IMR-90 (cell line): ENCODE measurements around the gene INPP5A. TPM values are rescaled to one million over a fixed set of nuclear protein-coding genes. Genes with fewer than 3 reads are reported as not detected.

Experiments
- ATAC-seq: fragments of 200-7000 bp; cut with Tn5 transposase; 2 replicates; pipeline ENCODE4 v1.9.1; 2020; ENCODE audit warnings: low read depth, mild to moderate bottlenecking, moderate library complexity
- BruUV-seq: library from RNA; stranded (reverse); fragments of 400-500 nt; replicated peaks from 2 replicates; lab custom pipeline; 2021; lab: Mats Ljungman, UMichigan
- CTCF ChIA-PET: fragments of 300-600 bp; formaldehyde crosslinking; extraction: SDS; loops from one replicate; lab custom pipeline; 2021; ENCODE audit warnings: antibody characterized with exemption; lab: Yijun Ruan, JAX
- POLR2A ChIA-PET: fragments of 300-600 bp; sonication (Branson Sonifier 250); formaldehyde crosslinking; loops from one replicate; lab custom pipeline; 2022; ENCODE audit warnings: antibody characterized with exemption; ENCODE audit not compliant: unreplicated experiment; lab: Charles Lee
- DNase-seq: peaks from one replicate; pipeline ENCODE4 v3.0.0; 2013
- H2AFZ ChIP-seq: replicated peaks from 2 replicates; pipeline ENCODE3; 2013; ENCODE audit warnings: low read length, mild to moderate bottlenecking; ENCODE audit not compliant: poor library complexity
- H2AK5ac ChIP-seq: 2 replicates; pipeline ENCODE4 v1.6.1; 2013; ENCODE audit warnings: low read depth, low read length, inconsistent platforms
- H2AK9ac ChIP-seq: replicated peaks from 2 replicates; pipeline ENCODE3; 2013; ENCODE audit warnings: mild to moderate bottlenecking, low read depth, low read length, moderate library complexity; ENCODE audit not compliant: poor library complexity
- H2BK120ac ChIP-seq: 2 replicates; pipeline ENCODE4 v1.6.1; 2013; ENCODE audit warnings: low read depth, low read length, inconsistent platforms
- H2BK15ac ChIP-seq: 3 replicates; pipeline ENCODE4 v1.6.1; 2013; ENCODE audit warnings: low read depth, low read length, inconsistent platforms
- H2BK20ac ChIP-seq: 2 replicates; pipeline ENCODE4 v1.6.1; 2013; ENCODE audit warnings: low read depth, mild to moderate bottlenecking, inconsistent platforms, low read length, moderate library complexity
- H2BK5ac ChIP-seq: 2 replicates; pipeline ENCODE4 v1.6.1; 2013; ENCODE audit warnings: mild to moderate bottlenecking, low read depth, low read length, inconsistent platforms; ENCODE audit not compliant: poor library complexity, severe bottlenecking
- H3K14ac ChIP-seq: replicated peaks from 2 replicates; pipeline ENCODE4 v1.6.1; 2013; ENCODE audit warnings: low read depth, low read length, inconsistent platforms
- H3K18ac ChIP-seq: 2 replicates; pipeline ENCODE4 v1.6.1; 2013; ENCODE audit warnings: low read depth, low read length, control low read depth
- H3K23ac ChIP-seq: 2 replicates; pipeline ENCODE4 v1.6.1; 2013; ENCODE audit warnings: low read depth, low read length, inconsistent platforms
- H3K27ac ChIP-seq: 2 replicates; pipeline ENCODE4 v1.5.1; 2013; ENCODE audit warnings: mild to moderate bottlenecking, control low read depth, low read length; ENCODE audit not compliant: insufficient read depth
- H3K27me3 ChIP-seq: 2 replicates; pipeline ENCODE4 v1.6.1; 2013; ENCODE audit warnings: low read length; ENCODE audit not compliant: control insufficient read depth, insufficient read depth
- H3K36me3 ChIP-seq: 2 replicates; pipeline ENCODE4 v1.6.1; 2013; ENCODE audit warnings: low read length, mixed read lengths; ENCODE audit not compliant: control insufficient read depth, insufficient read depth
- H3K4ac ChIP-seq: 2 replicates; pipeline ENCODE4 v1.6.1; 2013; ENCODE audit warnings: low read depth, low read length, inconsistent platforms
- H3K4me1 ChIP-seq: 2 replicates; pipeline ENCODE4 v1.6.1; 2013; ENCODE audit warnings: low read length, mixed read lengths; ENCODE audit not compliant: control insufficient read depth, insufficient read depth
- H3K4me2 ChIP-seq: 2 replicates; pipeline ENCODE4 v1.6.1; 2013; ENCODE audit warnings: low read depth, mild to moderate bottlenecking, control low read depth, low read length, moderate library complexity
- H3K4me3 ChIP-seq: 2 replicates; pipeline ENCODE4 v1.5.1; 2013; ENCODE audit warnings: low read depth, mild to moderate bottlenecking, control low read depth, low read length, moderate library complexity; ENCODE audit not compliant: insufficient read depth
- H3K56ac ChIP-seq: 2 replicates; pipeline ENCODE4 v1.6.1; 2013; ENCODE audit warnings: low read length, inconsistent platforms; ENCODE audit not compliant: insufficient read depth; ENCODE audit errors: extremely low read depth
- H3K79me1 ChIP-seq, 2 experiments: 2 replicates each; pipeline ENCODE4 v1.6.1; 2013; ENCODE audit warnings: low read length in 2 of 2, inconsistent platforms in 1 of 2, low read depth in 1 of 2
- H3K9ac ChIP-seq: 2 replicates; pipeline ENCODE4 v1.6.1; 2013; ENCODE audit warnings: low read depth, low read length, control low read depth
- H3K9me1 ChIP-seq: 2 replicates; pipeline ENCODE4 v1.6.1; 2013; ENCODE audit warnings: low read length, inconsistent platforms; ENCODE audit not compliant: insufficient read depth
- H3K9me3 ChIP-seq: 2 replicates; pipeline ENCODE4 v1.6.1; 2013; ENCODE audit warnings: low read length; ENCODE audit not compliant: control insufficient read depth, insufficient read depth
- H4K20me1 ChIP-seq: 2 replicates; pipeline ENCODE4 v1.6.1; 2013; ENCODE audit warnings: low read length, inconsistent platforms; ENCODE audit not compliant: insufficient read depth
- H4K5ac ChIP-seq: 2 replicates; pipeline ENCODE4 v1.6.1; 2013; ENCODE audit warnings: mild to moderate bottlenecking, low read depth, low read length, control low read depth
- H4K8ac ChIP-seq, 2 experiments: 2 replicates each; pipeline ENCODE4 v1.6.1; 2013; ENCODE audit warnings: low read depth in 2 of 2, low read length in 2 of 2, control low read depth in 1 of 2, inconsistent platforms in 1 of 2
- H4K91ac ChIP-seq: 2 replicates; pipeline ENCODE4 v1.6.1; 2013; ENCODE audit warnings: low read depth, low read length, inconsistent platforms; ENCODE audit not compliant: insufficient read depth
- CEBPB ChIP-seq: IDR thresholded peaks from 2 replicates; pipeline ENCODE4 v1.6.1; 2012; ENCODE audit warnings: low read depth, low read length, improper control_type of control experiment
- CTCF ChIP-seq: conservative IDR thresholded peaks from 2 replicates; pipeline ENCODE4 v1.5.1; 2012; ENCODE audit warnings: mild to moderate bottlenecking, low read depth, low read length, improper control_type of control experiment
- MAFK ChIP-seq: IDR thresholded peaks from 2 replicates; pipeline ENCODE4 v1.6.1; 2012; ENCODE audit warnings: low read depth, low read length, improper control_type of control experiment
- MAZ ChIP-seq: IDR thresholded peaks from 2 replicates; pipeline ENCODE4 v1.6.1; 2012; ENCODE audit warnings: low read depth, mild to moderate bottlenecking, low read length, improper control_type of control experiment, moderate library complexity, borderline replicate concordance
- MXI1 ChIP-seq: IDR thresholded peaks from 2 replicates; pipeline ENCODE4 v1.6.1; 2012; ENCODE audit warnings: low read depth, mild to moderate bottlenecking, low read length, moderate library complexity, borderline replicate concordance
- NFE2L2 ChIP-seq: fragments of 150-350 bp; IDR thresholded peaks from 2 replicates; pipeline ENCODE4 v1.6.1; 2016; ENCODE audit warnings: low read depth, mild to moderate bottlenecking, low read length
- RFX5 ChIP-seq: IDR thresholded peaks from 2 replicates; pipeline ENCODE4 v1.8.0; 2012; ENCODE audit warnings: low read depth, mild to moderate bottlenecking, low read length, moderate library complexity
- SMC3 ChIP-seq: fragments of 150-350 bp; IDR thresholded peaks from 2 replicates; pipeline ENCODE4 v1.6.1; 2016; ENCODE audit warnings: low read depth, mild to moderate bottlenecking, antibody characterized with exemption, low read length, moderate library complexity
- WGBS, 2 experiments: methylation state at CpG; one replicate each; pipeline versions ENCODE4 v1.1.5 to v1.1.7; 2013; ENCODE audit warnings: missing lambda C conversion rate in 2 of 2; ENCODE audit not compliant: insufficient read length in 1 of 2; ENCODE audit errors: extremely low coverage in 2 of 2; 5-methylcytosine and 5-hydroxymethylcytosine counted together
- dilution Hi-C: fragments of 300-500 bp; cut with HindIII; formaldehyde crosslinking; loops from one replicate; pipeline ENCODE4 v1.14.3; 2018; ENCODE audit warnings: low sequenced_read_pairs; ENCODE audit not compliant: unreplicated experiment
- in situ Hi-C: fragments of 300-500 bp; cut with MboI; formaldehyde crosslinking; loops from 3 replicates; pipeline ENCODE4 v1.14.3; 2019; ENCODE audit warnings: low sequenced_read_pairs, inconsistent platforms, mixed read lengths
- intact Hi-C: fragments of 100-400 bp; cut with micrococcal nuclease; formaldehyde crosslinking; loops from 2 replicates; pipeline ENCODE4 v1.10.0; 2022
- polyA plus RNA-seq, 3 experiments: library from polyadenylated mRNA; depleted of rRNA; stranded (reverse); fragments of >200 nt; gene quantifications; 2 replicates each; pipeline ENCODE4 v1.2.3, GENCODE V29; 2012; ENCODE audit warnings: low replicate concordance in 1 of 3
- total RNA-seq: library from RNA; depleted of rRNA; stranded (reverse); fragments of >200 nt; gene quantifications from 2 replicates; pipeline ENCODE4 v1.2.3, GENCODE V29; 2012

Gene INPP5A
- total and polyA plus RNA-seq, 2 of the 4 experiments (the other 2 are of a cell fraction) = 21.4 to 36.7 TPM

DNA sequence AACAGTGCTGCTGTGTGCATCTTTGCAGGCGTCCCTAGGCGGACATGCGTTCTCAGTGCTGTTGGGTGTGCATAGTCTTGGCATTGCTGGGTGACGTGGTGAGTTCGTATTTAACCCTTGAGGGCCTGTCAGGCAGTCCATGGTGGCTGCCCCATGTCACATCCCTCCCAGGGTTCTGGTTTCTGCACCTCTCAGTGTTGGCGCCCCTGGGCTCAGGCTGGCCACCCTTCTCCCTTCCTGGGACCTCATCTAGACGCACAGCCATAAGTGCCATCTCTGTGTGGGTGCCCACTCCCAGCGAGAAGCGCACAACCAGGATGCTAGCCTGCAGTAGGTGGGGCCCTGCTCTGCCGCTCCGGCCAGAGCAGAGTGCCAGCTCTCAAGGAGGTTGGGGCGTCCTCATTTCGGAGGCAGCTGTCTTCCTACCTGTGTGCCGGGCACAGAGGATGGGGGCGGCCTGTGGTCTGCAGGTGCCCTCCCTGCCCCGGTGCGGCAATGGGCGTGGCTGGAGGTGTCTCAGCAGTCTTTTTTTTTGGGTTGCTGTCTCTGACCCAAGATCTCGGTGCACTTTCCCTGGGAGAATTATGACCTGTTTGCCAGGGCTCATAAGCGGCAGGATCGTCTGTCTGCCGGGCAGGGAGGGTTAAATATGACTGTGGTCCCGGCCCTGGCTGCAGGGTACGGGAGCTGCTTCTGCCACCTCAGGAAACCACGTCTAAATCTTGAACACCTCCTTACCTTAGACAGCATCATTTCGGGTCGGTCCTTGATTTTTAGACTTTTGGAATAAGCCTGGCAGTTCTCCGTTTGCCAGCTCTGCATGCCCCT lies 6.5 kb downstream of the INPP5A start:
- Histone ChIP-seq H3K27me3 (no peaks in the 10 kb centered on the region), H3K56ac (no peak overlapping the region), H3K9ac (no peak overlapping the region), H3K18ac (no peak overlapping the region), H4K20me1 (peaks cover 95% of the 10 kb centered on the region), H4K5ac (no peak overlapping the region), H3K4me1 (peaks cover 11% of the 10 kb centered on the region), H3K14ac (no peak overlapping the region), H3K4ac (no peak overlapping the region), H3K36me3 (no peaks in the 10 kb centered on the region), H3K79me1 (peaks cover 14 to 88% of the 10 kb centered on the region in 2 experiments), H3K9me1 (peaks cover 6% of the 10 kb centered on the region; the same call in 1 of the 2 replicates), H4K8ac (no peak overlapping the region), H2AFZ (no peak overlapping the region), H3K23ac (no peak overlapping the region), H2AK9ac (no peak overlapping the region), H2BK15ac (no peak overlapping the region), H3K4me2 (no peak overlapping the region), H2AK5ac (no peak overlapping the region), H3K27ac (no peak overlapping the region), H2BK5ac (no peak overlapping the region), H4K91ac (no peak overlapping the region), H3K4me3 (no peak overlapping the region), H2BK20ac (no peak overlapping the region), H3K9me3 (no peaks in the 10 kb centered on the region), H2BK120ac (no peak overlapping the region)
- TF ChIP-seq SMC3 (no peak), MXI1 (no peak), MAFK (no peak), NFE2L2 (no peak), CTCF (no peak), RFX5 (no peak), CEBPB (no peak), MAZ (no peak)
- dilution Hi-C loops = no loop called here
- POLR2A ChIA-PET = no interaction called here
- 87% methylated on average over 7 of the region's 28 CpGs; no CpG with 5 or more reads in 1 of the 2 experiments for WGBS, 2 experiments
- no TSS peak for BruUV-seq
- CTCF ChIA-PET = no interaction called here
- DNase-seq (no peak), ATAC-seq (no peak)
- in situ Hi-C loops = no loop called here
- intact Hi-C loops = no loop called here
